Measurements from ENCODE around the gene ANXA10.

- no peak for TF ChIP-seq EZH2 (IDR thresholded peaks at IDR 0.05; ENCODE audit: borderline replicate concordance, low read length)
- no peak for TF ChIP-seq CTCF (conservative IDR thresholded peaks at IDR 0.05 in 1 of 2, IDR thresholded peaks at IDR 0.05 in 1 of 2; ENCODE audit: extremely low read depth in 1 of 2, insufficient read depth in 1 of 2, low read depth in 1 of 2, low read length in 2 of 2)
Measured at GRCh38 chr4:168101026-168101425, 8.7 kb downstream of the ANXA10 start.

All from mammary epithelial cell (primary cell).